K562 (cell line): ENCODE results near the gene RGS9. TPM values are rescaled to one million over a fixed set of nuclear protein-coding genes. Genes with fewer than 3 reads are reported as not detected.

ENCODE experiments used
- ATAC-seq: fragments of 200-7000 bp; cut with Tn5 transposase; 3 replicates; pipeline ENCODE4 v1.9.1; 2020; ENCODE audit warnings: moderate library complexity
- BruUV-seq: library from RNA; stranded (reverse); fragments of 400-500 nt; replicated peaks from 2 replicates; lab custom pipeline; 2021; lab: Mats Ljungman, UMichigan
- CTCF ChIA-PET: fragments of 300-600 bp; formaldehyde crosslinking; extraction: SDS; loops from one replicate; lab custom pipeline; 2021; ENCODE audit warnings: low intra/inter-chr PET ratio; lab: Yijun Ruan, JAX
- POLR2A ChIA-PET: fragments of 300-600, 350-650 bp; sonication (Branson Sonifier 250); formaldehyde crosslinking; extraction: SDS; loops from one replicate; lab custom pipeline; 2021; ENCODE audit warnings: antibody characterized with exemption, inconsistent platforms; lab: Yijun Ruan, JAX
- DNase-seq, 4 experiments: peaks; one replicate each; pipeline versions ENCODE4 v3.0.0 to v3.0.0-alpha.2; 2011 to 2018; ENCODE audit warnings: low spot score in 3 of 4, mixed read lengths in 3 of 4; ENCODE audit errors: extremely low read depth in 1 of 4
- FAIRE-seq: peaks from 2 replicates; lab custom pipeline; 2011; peaks lifted over from hg19 to GRCh38; lab: Jason Lieb, UNC
- H2AFZ ChIP-seq: 2 replicates; pipeline ENCODE4 v1.6.0; 2011; ENCODE audit warnings: low read depth, low read length, control low read depth, inconsistent platforms
- H3K27ac ChIP-seq: fragments of 200-600 bp; 3 replicates; pipeline ENCODE4 v1.8.0; 2011; ENCODE audit warnings: low read depth, mild to moderate bottlenecking, control low read depth, inconsistent platforms, low read length, moderate library complexity, mixed read lengths; ENCODE audit errors: extremely low read depth
- H3K27me3 ChIP-seq, 2 experiments: fragments of 300-600 bp in 1 of 2; 2 replicates in 1 of 2; 3 replicates in 1 of 2; pipeline versions ENCODE4 v1.6.0 to v1.8.0; 2011; ENCODE audit warnings: inconsistent platforms in 2 of 2, low read length in 2 of 2, mild to moderate bottlenecking in 1 of 2, mixed read lengths in 1 of 2, moderate library complexity in 1 of 2; ENCODE audit not compliant: control insufficient read depth in 2 of 2, insufficient read depth in 2 of 2
- H3K36me3 ChIP-seq: fragments of 300-600 bp; 3 replicates; pipeline ENCODE4 v1.8.0; 2011; ENCODE audit warnings: mild to moderate bottlenecking, low read length, inconsistent platforms; ENCODE audit not compliant: control insufficient read depth, insufficient read depth
- H3K4me1 ChIP-seq, 2 experiments: fragments of 200-600 bp in 1 of 2; replicated peaks in 1 of 2; 2 replicates in 1 of 2; 3 replicates in 1 of 2; pipeline versions ENCODE4 v1.5.1 to v1.8.0; 2011; ENCODE audit warnings: inconsistent platforms in 2 of 2, low read length in 2 of 2, mild to moderate bottlenecking in 1 of 2, mixed read lengths in 1 of 2, moderate library complexity in 1 of 2; ENCODE audit not compliant: control insufficient read depth in 2 of 2, insufficient read depth in 2 of 2
- H3K4me2 ChIP-seq: 2 replicates; pipeline ENCODE4 v1.6.1; 2011; ENCODE audit warnings: low read length, control low read depth, inconsistent platforms, mixed read lengths; ENCODE audit not compliant: insufficient read depth
- H3K4me3 ChIP-seq: fragments of 200-600 bp; sonication (generic), shearing (Covaris generic); 2 replicates; pipeline ENCODE4 v1.5.1; 2016; ENCODE audit warnings: control low read depth, inconsistent platforms
- H3K79me2 ChIP-seq: fragments of 200-600 bp; 3 replicates; pipeline ENCODE4 v1.8.0; 2011; ENCODE audit warnings: low read length, inconsistent platforms; ENCODE audit not compliant: control insufficient read depth, insufficient read depth
- H3K9ac ChIP-seq, 2 experiments: 2 replicates each; pipeline versions ENCODE4 v1.6.0 to v1.6.1; 2011; ENCODE audit warnings: low read depth in 2 of 2, low read length in 2 of 2, control low read depth in 1 of 2, inconsistent platforms in 1 of 2, mild to moderate bottlenecking in 1 of 2, mixed read lengths in 1 of 2; ENCODE audit not compliant: insufficient read depth in 1 of 2
- H3K9me1 ChIP-seq: one replicate; pipeline ENCODE4 v1.6.0; 2011; ENCODE audit warnings: inconsistent platforms, mild to moderate bottlenecking, low read length, moderate library complexity; ENCODE audit not compliant: control insufficient read depth, insufficient read depth
- H3K9me3 ChIP-seq: replicated peaks from 2 replicates; pipeline ENCODE4 v1.5.1; 2011; ENCODE audit warnings: low read depth, low read length, inconsistent platforms; ENCODE audit not compliant: control insufficient read depth, insufficient read depth
- H4K20me1 ChIP-seq: replicated peaks from 2 replicates; pipeline ENCODE4 v1.6.1; 2011; ENCODE audit warnings: low read length, inconsistent platforms, mixed read lengths; ENCODE audit not compliant: control insufficient read depth, insufficient read depth
- ATF1 ChIP-seq, 2 experiments: fragments of 450-650 bp in 1 of 2; IDR thresholded peaks; 2 replicates each; pipeline ENCODE4 v1.6.1; 2016; ENCODE audit warnings: missing compliant biosample characterization in 1 of 2, missing genetic modification characterization in 1 of 2
- BCOR ChIP-seq: fragments of 450-650 bp; IDR thresholded peaks from 2 replicates; pipeline ENCODE4 v1.6.1; 2016
- ETV1 ChIP-seq: fragments of 450-650 bp; conservative IDR thresholded peaks from 2 replicates; pipeline ENCODE4 v1.6.1; 2016; ENCODE audit warnings: missing genetic modification characterization, control low read depth, low read depth, missing compliant biosample characterization
- IRF2 ChIP-seq: sonication (generic); formaldehyde crosslinking; IDR thresholded peaks from 2 replicates; pipeline ENCODE4 v1.8.1; 2022; ENCODE audit warnings: mild to moderate bottlenecking, missing genetic modification reagents
- KDM1A ChIP-seq, 2 experiments: fragments of 450-650 bp; IDR thresholded peaks; 2 replicates each; pipeline ENCODE4 v1.6.1; 2016; ENCODE audit warnings: mild to moderate bottlenecking in 2 of 2
- MCM2 ChIP-seq: fragments of 450-650 bp; IDR thresholded peaks from 2 replicates; pipeline ENCODE4 v1.6.1; 2017; ENCODE audit warnings: low read depth, mild to moderate bottlenecking
- MLX ChIP-seq, 2 experiments: fragments of 450-650 bp in 1 of 2; sonication (generic) in 1 of 2; formaldehyde crosslinking; conservative IDR thresholded peaks; 2 replicates each; pipeline versions ENCODE4 v1.4.0 to v1.8.1; 2020 to 2022; ENCODE audit warnings: mild to moderate bottlenecking in 1 of 2, missing genetic modification reagents in 1 of 2
- POLR2H ChIP-seq: IDR thresholded peaks from 2 replicates; pipeline ENCODE4 v1.6.1; 2016; ENCODE audit warnings: missing genetic modification characterization, low read depth, mild to moderate bottlenecking, control low read depth, missing compliant biosample characterization, moderate library complexity
- RBM25 ChIP-seq: fragments of 200-400 bp; formaldehyde crosslinking; IDR thresholded peaks from 2 replicates; pipeline ENCODE4 v1.6.1; 2018; ENCODE audit warnings: low read length, low read depth, moderate library complexity; ENCODE audit not compliant: severe bottlenecking
- TCF3 ChIP-seq: sonication (generic); formaldehyde crosslinking; IDR thresholded peaks from 2 replicates; pipeline ENCODE4 v1.4.0; 2020; ENCODE audit warnings: mild to moderate bottlenecking, missing genetic modification reagents
- VEZF1 ChIP-seq: fragments of 200-800 bp; sonication (Bioruptor generic); IDR thresholded peaks from 2 replicates; pipeline ENCODE4 v1.6.1; 2017; ENCODE audit warnings: missing genetic modification characterization, missing compliant biosample characterization
- ZBTB12 ChIP-seq: fragments of 250-450 bp; sonication (Bioruptor Pico); IDR thresholded peaks from 2 replicates; pipeline ENCODE4 v1.4.0; 2020
- ZBTB17 ChIP-seq: fragments of 450-650 bp; formaldehyde crosslinking; IDR thresholded peaks from 2 replicates; pipeline ENCODE4 v1.4.0; 2020; ENCODE audit warnings: mild to moderate bottlenecking
- ZNF239 ChIP-seq: fragments of 250-450 bp; sonication (Bioruptor Pico); IDR thresholded peaks from 2 replicates; pipeline ENCODE4 v1.4.0; 2020; ENCODE audit warnings: mild to moderate bottlenecking
- ZNF75A ChIP-seq: fragments of 450-650 bp; formaldehyde crosslinking; IDR thresholded peaks from 2 replicates; pipeline ENCODE4 v1.4.0; 2020; ENCODE audit warnings: mild to moderate bottlenecking
- ZNF780A ChIP-seq: fragments of 250-450 bp; sonication (Bioruptor Pico); IDR thresholded peaks from 2 replicates; pipeline ENCODE4 v1.5.0; 2021; ENCODE audit warnings: mild to moderate bottlenecking
- WGBS: fragments of 100-300 bp; shearing (Covaris generic); methylation state at CpG from one replicate; pipeline ENCODE4 v1.1.6; 2016; ENCODE audit warnings: low coverage, mixed read lengths; ENCODE audit not compliant: insufficient coverage; ENCODE audit errors: missing lambda C conversion rate; 5-methylcytosine and 5-hydroxymethylcytosine counted together
- in situ Hi-C: fragments of 300-500 bp; cut with MboI; formaldehyde crosslinking; loops from 4 replicates; pipeline ENCODE4 v1.15.0; 2018; ENCODE audit warnings: inconsistent platforms, mixed read lengths
- intact Hi-C: fragments of 100-400 bp; cut with micrococcal nuclease; formaldehyde crosslinking; loops from 2 replicates; pipeline ENCODE4 v1.14.2; 2022
- polyA plus RNA-seq, 8 experiments: library from polyadenylated mRNA; depleted of rRNA in 4 of 8; stranded (reverse) in 5 of 8; unstranded in 3 of 8; fragments of >200 nt; fragmentation: Nextera tagmentation in 2 of 8; fragmentation: Illumina TruSeq in 1 of 8; extraction: Ambion mirVana in 2 of 8; extraction: Trizol in 1 of 8; gene quantifications; 2 replicates each; pipeline versions ENCODE4 v1.2.1 to v1.2.3, GENCODE V29; 2011 to 2014; ENCODE audit warnings: inconsistent platforms in 1 of 8, missing spikeins in 1 of 8
- total RNA-seq, 7 experiments: library from RNA; depleted of rRNA in 6 of 7; stranded (reverse); fragments of >200 nt in 6 of 7; fragmentation: Illumina TruSeq in 2 of 7; extraction: Trizol in 2 of 7; gene quantifications; 2 replicates each; pipeline versions ENCODE4 v1.2.1 to v1.2.3, GENCODE V29; 2011 to 2021; ENCODE audit warnings: low replicate concordance in 1 of 7

RGS9 gene
- total and polyA plus RNA-seq, 9 of the 15 experiments (the other 6 are each of a cell fraction or from before 2014, with no cell fraction given): 0.18 to 1.4 (median 0.55) TPM

GRCh38 chr17:65108152-65108551 lies 29.0 kb upstream of the RGS9 start:
- no peak for FAIRE-seq
- Histone ChIP-seq H3K9me3 (no peaks in the 10 kb centered on the region), H3K9me1 (no peaks in the 10 kb centered on the region), H3K4me2 (no peak overlapping the region), H3K4me1 (no peaks in the 10 kb centered on the region; a peak in 1 of 5 replicates), H3K36me3 (no peaks in the 10 kb centered on the region), H3K9ac (no peak overlapping the region), H4K20me1 (no peaks in the 10 kb centered on the region), H3K27ac (no peak overlapping the region), H2AFZ (no peak overlapping the region), H3K4me3 (no peak overlapping the region), H3K79me2 (no peaks in the 10 kb centered on the region), H3K27me3 (peaks cover 9 to 16% of the 10 kb centered on the region in 2 experiments; a peak in 4 of 5 replicates)
- ATAC-seq: no peak
- intact Hi-C loops: loop anchor here (10.0 kb wide), 1 partner anchor 143 kb away; no protein-coding TSS in a partner anchor
- BruUV-seq: no TSS peak
- ChIA-PET POLR2A (no interaction called here), CTCF (interaction anchor here (0.6 kb wide), 1 partner anchor 46 kb away, joined by 3 read pairs; no protein-coding TSS in a partner anchor)
- DNase-seq: no peak
- in situ Hi-C loops: no loop called here
- 18% methylated on average over 6 of the region's 6 CpGs for WGBS
- no peak for TF ChIP-seq ZNF780A (CRISPR knock-in tag)
- no peak for TF ChIP-seq ZNF75A (CRISPR knock-in tag)
- no peak for TF ChIP-seq TCF3 (CRISPR knock-in tag)
- no peak for TF ChIP-seq ZBTB17 (CRISPR knock-in tag)
- no peak for TF ChIP-seq MCM2
- TF ChIP-seq ZBTB12: no peak
- TF ChIP-seq IRF2 (CRISPR knock-in tag): no peak
- peak; percentile 13 to 53; a peak in 1 of 4 replicates for TF ChIP-seq KDM1A (IDR thresholded peaks at IDR 0.05)
- no peak for TF ChIP-seq ZNF239 (CRISPR knock-in tag)
- no peak for TF ChIP-seq ETV1 (tag)
- no peak for TF ChIP-seq MLX (CRISPR knock-in tag; conservative IDR thresholded peaks at IDR 0.05)
- TF ChIP-seq VEZF1 (CRISPR knock-in tag): no peak
- peak; percentile 68 for TF ChIP-seq BCOR
- TF ChIP-seq RBM25: peak; percentile 87
- TF ChIP-seq ATF1 (CRISPR knock-in tag; IDR thresholded peaks at IDR 0.05): no peak
- no peak for TF ChIP-seq ATF1 (tag; IDR thresholded peaks at IDR 0.05)
- TF ChIP-seq POLR2H (tag): no peak
